ENCODE measurements around the gene CHORDC1.
A peak's percentile ranks its signal among the peaks of the same experiment; 100 is the strongest.
"Not testable (repeated sequence)": the region's sequence is repeated elsewhere in the genome, so short reads cannot be mapped to it uniquely, and the experiment has no call there.

CHORDC1 gene

GRCh38 chr11:90222459-90223247, at the start of gene CHORDC1:
TSS of gene CHORDC1 (minus strand) at chr11:90223049. CDS start at chr11:90222954, 95 bp downstream.
- peak; percentile 97 for DNase-seq

- no peak for DNase-seq
Observed at GRCh38 chr11:90257158-90257525, 34.3 kb upstream of the CHORDC1 start.

- DNase-seq: no peak
Observed at GRCh38 chr11:90256404-90257157, 33.7 kb upstream of the CHORDC1 start.

- no peak for DNase-seq
Observed at GRCh38 chr11:90254065-90254464, 31.2 kb upstream of the CHORDC1 start.

- DNase-seq: no peak
Observed at GRCh38 chr11:90252053-90252452, 29.2 kb upstream of the CHORDC1 start.

GRCh38 chr11:90251599-90251998, 28.8 kb upstream of the CHORDC1 start:
- DNase-seq: no peak

- DNase-seq: no peak
Observed at GRCh38 chr11:90250970-90251369, 28.1 kb upstream of the CHORDC1 start.

GRCh38 chr11:90246468-90246867, 23.6 kb upstream of the CHORDC1 start:
- no peak for DNase-seq

GRCh38 chr11:90243534-90243933, 20.7 kb upstream of the CHORDC1 start:
- no peak for DNase-seq

GRCh38 chr11:90242894-90243416, 20.1 kb upstream of the CHORDC1 start:
- DNase-seq: no peak

- no peak for DNase-seq
Observed at GRCh38 chr11:90241414-90241813, 18.6 kb upstream of the CHORDC1 start.

GRCh38 chr11:90239967-90240636, 17.3 kb upstream of the CHORDC1 start:
- not testable (repeated sequence) for DNase-seq

GRCh38 chr11:90237004-90237403, 14.2 kb upstream of the CHORDC1 start:
- no peak for DNase-seq

- DNase-seq: no peak
Observed at GRCh38 chr11:90235526-90235925, 12.7 kb upstream of the CHORDC1 start.

GRCh38 chr11:90234977-90235376, 12.1 kb upstream of the CHORDC1 start:
- no peak for DNase-seq

- no peak for DNase-seq
Observed at GRCh38 chr11:90229791-90230190, 6.9 kb upstream of the CHORDC1 start.

GRCh38 chr11:90228056-90228455, 5.2 kb upstream of the CHORDC1 start:
- DNase-seq: no peak

GRCh38 chr11:90223248-90223585, 368 bp upstream of the CHORDC1 start:
- no peak for DNase-seq

- no peak for DNase-seq
Observed at GRCh38 chr11:90221803-90222458, 918 bp downstream of the CHORDC1 start.

GRCh38 chr11:90220391-90220790, 2.5 kb downstream of the CHORDC1 start:
- DNase-seq: no peak

GRCh38 chr11:90219438-90219837, 3.4 kb downstream of the CHORDC1 start:
- DNase-seq: no peak

GRCh38 chr11:90218606-90219005, 4.2 kb downstream of the CHORDC1 start:
- DNase-seq: no peak

GRCh38 chr11:90216611-90217010, 6.2 kb downstream of the CHORDC1 start:
- no peak for DNase-seq
